IPS DF 19.7 (cell line): ENCODE data around the gene SHISA7.
A peak's percentile ranks its signal among the peaks of the same experiment; 100 is the strongest.

ENCODE experiments used
- DNase-seq: peaks from one replicate; pipeline ENCODE4 v3.0.0-alpha.2; 2013; ENCODE audit warnings: low read depth, low spot score

Gene SHISA7

DNA sequence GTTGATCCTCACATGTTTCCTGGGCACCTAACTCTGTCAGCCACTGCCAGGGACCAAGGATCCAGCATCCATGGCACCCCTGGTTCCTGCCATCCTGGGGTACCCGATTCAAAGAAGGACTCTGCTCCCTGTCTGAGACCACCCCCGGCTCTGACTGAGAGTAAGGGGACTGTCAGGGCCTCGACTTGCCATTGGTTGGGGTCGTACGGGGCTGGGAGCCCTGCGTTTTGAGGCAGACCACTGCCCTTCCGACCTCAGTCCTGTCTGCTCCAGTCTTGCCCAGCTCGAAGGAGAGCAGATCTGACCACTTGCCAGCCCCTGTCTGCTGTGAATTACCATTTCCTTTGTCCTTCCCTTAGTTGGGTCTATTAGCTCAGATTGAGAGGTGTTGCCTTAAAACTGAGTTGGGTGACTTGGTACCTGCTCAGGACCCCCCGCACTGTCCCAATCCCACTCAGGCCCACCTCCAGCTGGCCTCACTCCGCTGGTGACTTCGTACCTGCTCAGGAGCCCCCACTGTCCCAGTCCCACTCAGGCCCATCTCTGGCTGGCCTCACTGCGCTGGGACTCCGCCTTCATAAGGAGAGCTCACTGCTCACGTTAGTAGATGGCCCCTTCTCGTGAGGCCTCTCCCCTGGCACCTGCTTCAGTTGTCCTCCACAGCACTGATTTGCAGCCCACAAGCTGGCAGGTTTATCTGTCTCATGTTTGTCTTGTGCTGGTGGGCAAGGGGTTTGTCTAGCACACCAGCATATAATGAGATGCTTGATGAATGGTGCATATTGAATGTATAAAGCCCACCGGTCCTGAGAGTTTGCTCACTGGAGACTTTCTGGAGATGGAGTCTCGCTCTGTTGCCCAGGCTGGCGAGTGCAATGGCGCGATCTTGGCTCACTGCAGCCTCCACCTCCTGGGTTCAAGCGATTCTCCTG, 53.4 kb downstream of the SHISA7 start:
- no peak for DNase-seq

DNA sequence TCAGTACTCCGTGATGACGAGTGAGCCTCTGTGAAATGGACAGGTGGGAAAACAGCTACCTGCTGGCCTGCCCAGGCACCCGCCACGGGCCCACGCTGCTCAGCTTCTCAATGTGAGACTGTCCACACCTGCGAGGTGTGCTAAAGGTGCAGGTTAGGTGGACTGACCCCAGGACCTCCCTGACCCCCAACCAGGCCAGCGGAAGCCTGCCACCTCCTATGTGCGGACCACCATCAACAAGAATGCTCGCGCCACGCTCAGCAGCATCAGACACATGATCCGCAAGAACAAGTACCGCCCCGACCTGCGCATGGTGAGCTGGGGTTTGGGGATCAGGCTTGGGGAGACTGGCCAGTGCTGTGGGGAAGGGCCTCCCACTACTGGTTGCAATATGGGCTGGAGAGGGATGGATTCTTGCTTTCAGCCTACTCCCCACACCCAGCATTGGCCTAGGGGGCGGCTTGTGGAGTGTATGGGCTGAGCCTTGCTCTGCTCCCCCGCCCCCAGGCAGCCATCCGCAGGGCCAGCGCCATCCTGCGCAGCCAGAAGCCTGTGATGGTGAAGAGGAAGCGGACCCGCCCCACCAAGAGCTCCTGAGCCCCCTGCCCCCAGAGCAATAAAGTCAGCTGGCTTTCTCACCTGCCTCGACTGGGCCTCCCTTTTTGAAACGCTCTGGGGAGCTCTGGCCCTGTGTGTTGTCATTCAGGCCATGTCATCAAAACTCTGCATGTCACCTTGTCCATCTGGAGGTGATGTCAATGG, 55.2 kb downstream of the SHISA7 start:
- no peak for DNase-seq

DNA sequence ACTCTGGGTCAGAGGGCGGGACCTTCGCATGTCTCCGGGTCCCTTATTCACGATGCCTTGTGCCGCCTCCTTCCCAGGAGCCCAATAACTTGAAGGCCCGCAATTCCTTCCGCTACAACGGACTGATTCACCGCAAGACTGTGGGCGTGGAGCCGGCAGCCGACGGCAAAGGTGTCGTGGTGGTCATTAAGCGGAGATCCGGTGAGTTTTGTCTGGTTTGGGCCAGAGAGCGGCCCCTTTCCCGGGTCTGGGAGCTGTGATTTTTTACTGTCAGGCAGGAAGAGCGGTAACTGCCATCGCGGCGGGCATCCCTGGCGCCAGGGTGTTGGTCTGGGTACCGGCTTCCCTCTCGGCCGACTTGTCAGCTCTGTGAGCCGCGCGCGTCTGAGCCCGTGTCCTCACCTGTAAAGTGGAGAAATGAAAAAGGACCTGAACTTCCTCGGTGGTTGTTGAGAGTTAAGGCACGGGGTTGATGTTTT, 56.6 kb downstream of the SHISA7 start:
- no peak for DNase-seq

DNA sequence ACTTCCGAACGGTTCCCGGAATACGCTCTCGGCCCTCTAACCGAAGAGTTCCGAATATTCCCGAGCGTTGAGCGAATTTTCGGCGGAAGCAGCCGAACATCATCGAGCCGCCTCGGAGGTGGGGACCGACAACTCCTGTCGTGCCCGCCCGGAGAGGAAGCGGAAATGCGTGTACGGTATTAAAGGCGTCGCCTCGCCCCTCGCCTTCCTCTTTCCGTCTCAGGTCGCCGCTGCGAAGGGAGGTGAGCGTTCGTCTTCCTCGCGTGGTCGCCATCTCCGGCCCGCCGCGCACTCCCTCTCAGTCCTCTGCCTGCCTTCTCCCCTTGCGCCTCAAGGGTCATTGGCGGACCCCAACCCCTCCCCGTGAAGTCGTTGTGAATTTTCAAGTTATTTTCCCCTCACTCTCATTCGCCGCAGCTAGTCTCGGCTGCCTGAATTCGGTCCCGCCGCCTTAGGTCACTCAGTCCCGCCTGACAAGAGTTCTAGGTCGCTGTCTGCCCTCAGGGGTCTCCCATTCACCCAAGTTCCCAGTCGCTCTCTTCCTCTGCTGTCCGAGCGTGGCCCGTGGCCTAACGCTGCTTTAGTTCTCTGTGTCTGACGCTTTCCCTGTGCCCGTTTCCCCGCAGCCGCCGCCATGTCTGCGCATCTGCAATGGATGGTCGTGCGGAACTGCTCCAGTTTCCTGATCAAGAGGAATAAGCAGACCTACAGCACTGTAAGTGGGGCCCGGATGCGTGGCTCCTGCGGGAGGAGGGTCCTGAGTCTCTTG, 57.2 kb downstream of the SHISA7 start, which contains the start of gene RPL28:
TSS of gene RPL28 (plus strand) at position 209 of the 769 bp plus-strand sequence. CDS start at position 635, 426 bp downstream.
- peak; percentile 88 for DNase-seq

DNA sequence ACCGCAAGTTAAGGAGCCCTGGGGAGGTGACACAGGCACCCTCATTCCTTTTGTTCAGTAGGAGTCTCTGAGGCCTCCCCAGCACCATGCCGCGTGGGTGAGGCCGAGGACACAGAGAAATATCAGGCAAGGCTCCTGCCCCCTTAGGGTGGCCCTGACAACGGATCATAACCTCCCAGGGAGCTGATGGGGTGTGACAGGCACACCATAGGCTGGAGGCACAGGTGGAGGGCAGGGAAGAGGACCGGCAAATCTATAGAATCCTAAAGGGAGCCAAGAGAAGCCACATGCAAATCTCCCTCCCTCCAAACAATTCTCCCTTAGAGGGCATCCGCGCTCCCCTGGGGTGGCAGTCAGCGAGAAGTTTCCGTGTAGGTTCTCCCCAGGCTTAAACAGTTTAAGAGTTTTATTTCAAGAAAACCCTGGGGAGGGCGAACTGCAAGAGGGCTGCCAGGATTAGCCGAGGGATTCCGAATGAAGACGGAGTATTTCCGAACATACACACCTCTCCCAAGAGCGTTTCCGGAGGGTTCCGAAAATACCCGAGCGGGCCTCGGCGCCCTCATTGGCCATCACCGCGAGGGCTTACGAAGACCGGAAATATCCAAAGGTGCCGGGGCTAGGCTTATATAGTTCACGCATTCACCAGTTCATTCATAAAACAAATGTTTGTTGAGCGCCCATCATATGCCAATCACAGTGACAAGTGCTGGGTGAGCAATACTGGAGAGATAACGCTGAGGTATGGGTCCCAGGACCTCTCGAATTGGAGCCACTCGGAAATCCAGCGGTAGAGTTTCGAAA, 58.0 kb downstream of the SHISA7 start:
- peak; percentile 81 for DNase-seq

DNA sequence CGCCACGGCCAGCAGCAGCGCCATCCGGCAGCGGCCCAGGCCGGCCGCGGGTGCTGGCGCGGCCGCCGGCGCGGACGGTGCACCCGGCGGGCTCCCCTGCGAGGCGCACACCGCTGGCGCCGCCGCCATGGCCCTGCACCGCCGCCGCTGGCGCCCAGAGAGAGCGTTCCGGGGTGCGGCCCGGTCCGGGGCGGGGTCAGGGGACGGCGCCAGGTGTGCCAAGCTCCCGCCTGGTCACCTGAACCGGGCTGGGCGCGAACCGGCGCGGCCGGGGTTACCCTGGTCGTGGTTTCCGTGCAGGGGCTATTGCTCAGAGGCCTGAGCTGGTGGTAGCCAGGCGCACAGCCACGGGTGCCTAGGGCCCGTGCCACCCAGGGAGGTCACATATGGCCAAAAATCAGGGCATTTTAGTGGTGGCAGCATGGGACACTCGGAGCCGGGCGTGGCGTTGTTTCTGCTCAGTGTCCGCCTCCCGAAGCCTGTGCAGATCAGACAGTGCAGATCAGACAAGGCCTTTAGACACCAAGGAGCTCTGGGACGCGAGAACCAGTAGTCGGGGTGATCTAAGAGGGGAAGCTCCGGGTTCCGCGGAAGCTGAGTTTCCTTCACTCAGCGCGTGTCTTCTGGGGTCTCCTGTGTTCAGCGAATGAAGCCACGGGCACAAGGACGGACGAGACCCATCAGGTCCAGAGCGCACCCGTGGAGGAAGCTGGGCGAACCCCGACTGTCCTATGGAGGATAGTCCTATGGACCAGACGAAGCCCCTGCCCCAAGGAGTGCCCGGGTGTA, 58.8 kb downstream of the SHISA7 start, which contains the start of gene TMEM238:
TSS of gene TMEM238 (minus strand) at position 162 of the 789 bp plus-strand sequence. CDS start at position 129, 33 bp downstream.
- no peak for DNase-seq

DNA sequence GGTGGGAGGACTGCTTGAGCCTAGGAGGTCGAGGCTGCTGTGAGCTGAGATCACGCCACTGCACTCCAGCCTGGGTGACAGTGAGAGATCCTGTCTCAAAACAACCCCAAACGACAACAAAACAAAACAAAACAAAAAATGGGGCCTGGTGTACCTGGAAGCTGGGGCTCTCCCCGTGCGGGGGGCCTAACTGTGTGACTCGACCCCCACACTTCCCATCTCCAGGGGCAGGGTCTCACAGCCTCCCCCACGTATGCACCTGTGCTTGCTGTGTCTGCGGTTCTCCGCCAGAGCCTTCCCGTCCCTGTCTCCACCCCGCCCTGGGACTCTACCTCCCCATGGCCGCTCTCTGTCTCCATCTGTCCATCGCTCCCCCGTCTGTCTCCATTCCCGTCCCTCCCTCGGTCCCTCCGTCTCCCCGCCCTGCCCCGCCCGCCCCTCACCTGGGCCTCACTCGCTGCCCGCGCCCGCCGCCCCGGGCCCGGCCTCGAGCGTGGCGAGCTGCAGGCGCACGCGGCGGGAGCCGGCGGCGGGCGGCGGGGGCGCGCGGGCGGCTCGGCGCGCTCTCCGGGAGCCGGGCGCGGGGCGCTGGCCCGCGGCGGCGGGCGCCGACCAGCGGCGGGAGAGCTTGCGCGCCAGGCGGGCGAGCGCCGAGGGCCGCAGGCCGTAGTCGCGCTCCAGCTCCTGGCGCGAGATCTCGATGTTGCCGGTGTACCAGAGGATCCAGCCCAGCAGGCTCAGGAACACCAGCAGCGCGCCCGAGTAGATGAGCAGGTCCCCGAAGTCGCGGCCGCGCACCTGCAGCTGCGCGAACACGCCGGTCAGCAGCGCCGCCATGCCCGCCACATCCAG, 59.6 kb downstream of the SHISA7 start:
- no peak for DNase-seq

DNA sequence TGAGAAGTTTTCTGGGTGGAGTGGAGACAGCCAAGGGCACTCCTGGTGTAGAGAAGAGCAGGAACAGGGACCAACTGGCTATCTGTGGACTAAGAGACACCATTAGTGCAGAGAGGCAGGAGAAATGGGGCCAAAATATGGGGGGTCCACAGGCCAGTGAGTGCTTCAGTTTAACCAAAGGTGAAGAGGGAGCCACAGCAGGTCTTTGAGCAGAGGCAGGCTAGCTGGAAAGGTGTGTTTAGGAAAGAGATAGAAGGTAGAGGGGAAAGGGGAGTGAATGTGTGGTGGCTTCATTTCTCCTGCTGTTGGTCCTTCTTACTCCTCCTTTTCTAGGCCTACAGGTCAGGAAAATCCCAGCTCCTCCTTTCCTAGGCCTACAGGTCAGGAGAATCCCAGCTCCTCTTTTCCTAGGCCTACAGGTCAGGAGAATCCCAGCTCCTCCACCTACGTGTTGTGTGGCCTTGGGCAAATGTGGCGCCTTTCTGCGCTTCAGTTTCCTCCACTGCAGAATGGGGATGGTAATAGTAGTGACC, 60.5 kb downstream of the SHISA7 start:
- DNase-seq, result no peak

DNA sequence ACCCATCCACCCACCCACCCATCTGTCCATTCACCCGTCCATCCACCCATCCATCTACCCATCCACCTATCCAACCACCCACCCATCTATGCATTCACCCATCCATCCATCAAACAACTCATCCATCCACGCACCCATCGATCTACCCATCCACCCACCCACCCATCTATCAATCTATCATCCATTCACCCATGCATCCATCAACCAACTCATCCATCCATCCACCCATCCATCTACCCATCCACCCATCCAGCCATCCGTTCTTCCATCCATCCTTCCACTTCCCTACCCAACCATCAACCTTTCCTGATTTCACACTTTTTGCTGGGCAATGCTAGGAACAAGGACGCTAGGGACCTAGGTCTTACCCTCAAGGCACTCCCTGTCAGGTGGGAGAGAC, 61.1 kb downstream of the SHISA7 start:
- no peak for DNase-seq

DNA sequence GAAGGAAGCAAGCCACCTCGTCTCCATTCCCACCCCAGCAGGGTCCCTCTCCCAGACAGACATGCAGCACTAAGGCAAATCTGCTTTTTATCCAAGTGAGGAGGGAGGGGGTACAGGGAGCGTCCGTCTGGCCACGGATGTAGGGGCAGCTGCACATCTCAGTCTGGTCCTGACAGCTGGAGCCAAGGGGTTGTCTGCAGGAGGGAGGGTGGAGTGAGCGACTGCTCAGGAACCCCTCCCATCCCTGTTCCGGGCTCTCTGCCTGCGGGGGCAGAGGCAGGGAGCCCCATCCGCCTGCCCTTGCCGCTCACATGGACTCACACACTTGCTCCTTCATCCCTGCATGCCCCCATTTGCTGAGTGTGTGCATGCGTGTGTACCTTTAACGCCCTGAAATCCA, 63.9 kb downstream of the SHISA7 start:
- no peak for DNase-seq
